HepG2 (cell line): ENCODE measurements around the gene OPRL1. TPM values are rescaled to one million over a fixed set of nuclear protein-coding genes. Genes with fewer than 3 reads are reported as not detected.

ENCODE experiments used
- EP300 ChIP-seq, 3 experiments: sonication (generic) in 1 of 3; formaldehyde crosslinking in 1 of 3; IDR thresholded peaks; 2 replicates each; pipeline versions ENCODE4 v1.5.1 to v1.6.1; 2011 to 2020; ENCODE audit warnings: low read depth in 2 of 3, low read length in 2 of 3, borderline replicate concordance in 1 of 3, improper control_type of control experiment in 1 of 3, mild to moderate bottlenecking in 1 of 3, missing genetic modification reagents in 1 of 3, moderate library complexity in 1 of 3
- LCORL ChIP-seq, 2 experiments: fragments of 450-650 bp in 1 of 2; sonication (generic) in 1 of 2; formaldehyde crosslinking in 1 of 2; IDR thresholded peaks; 2 replicates each; pipeline versions ENCODE4 v1.5.0 to v1.6.1; 2017 to 2020; ENCODE audit warnings: antibody characterized with exemption in 1 of 2, missing genetic modification reagents in 1 of 2
- NCOA1 ChIP-seq: sonication (generic); formaldehyde crosslinking; IDR thresholded peaks from 2 replicates; pipeline ENCODE4 v1.9.0; 2021; ENCODE audit warnings: missing genetic modification reagents
- NFAT5 ChIP-seq: sonication (generic); formaldehyde crosslinking; IDR thresholded peaks from 2 replicates; pipeline ENCODE4 v1.4.0; 2020; ENCODE audit warnings: missing genetic modification reagents
- NR0B2 ChIP-seq: sonication (generic); formaldehyde crosslinking; IDR thresholded peaks from 2 replicates; pipeline ENCODE4 v1.4.0; 2020; ENCODE audit warnings: mild to moderate bottlenecking, missing genetic modification reagents
- RARA ChIP-seq: IDR thresholded peaks from 2 replicates; pipeline ENCODE4 v1.6.1; 2016; ENCODE audit warnings: missing genetic modification reagents, missing compliant biosample characterization
- SP4 ChIP-seq: sonication (generic); formaldehyde crosslinking; IDR thresholded peaks from 2 replicates; pipeline ENCODE4 v1.8.1; 2023; ENCODE audit warnings: mild to moderate bottlenecking, missing genetic modification reagents
- TBX2 ChIP-seq: sonication (generic); formaldehyde crosslinking; IDR thresholded peaks from 2 replicates; pipeline ENCODE4 v1.5.0; 2020; ENCODE audit warnings: missing genetic modification reagents, mild to moderate bottlenecking, borderline replicate concordance
- ZNF230 ChIP-seq: sonication (generic); formaldehyde crosslinking; IDR thresholded peaks from 2 replicates; pipeline ENCODE4 v1.4.0; 2020; ENCODE audit warnings: mild to moderate bottlenecking, missing genetic modification reagents
- ZNF326 ChIP-seq: sonication (generic); formaldehyde crosslinking; IDR thresholded peaks from 2 replicates; pipeline ENCODE4 v1.4.0; 2020; ENCODE audit warnings: missing genetic modification reagents, borderline replicate concordance
- ZNF451 ChIP-seq: sonication (generic); formaldehyde crosslinking; IDR thresholded peaks from 2 replicates; pipeline ENCODE4 v1.5.0; 2020; ENCODE audit warnings: mild to moderate bottlenecking, missing genetic modification reagents
- ZNF496 ChIP-seq: sonication (generic); formaldehyde crosslinking; IDR thresholded peaks from 2 replicates; pipeline ENCODE4 v1.8.1; 2023; ENCODE audit warnings: mild to moderate bottlenecking, moderate library complexity, missing genetic modification reagents; ENCODE audit not compliant: insufficient replicate concordance
- ZNF605 ChIP-seq: sonication (generic); formaldehyde crosslinking; IDR thresholded peaks from 2 replicates; pipeline ENCODE4 v1.8.0; 2022; ENCODE audit warnings: mild to moderate bottlenecking, missing genetic modification reagents
- ZNF704 ChIP-seq: sonication (generic); formaldehyde crosslinking; IDR thresholded peaks from 2 replicates; pipeline ENCODE4 v1.8.1; 2023; ENCODE audit warnings: mild to moderate bottlenecking, inconsistent platforms, moderate library complexity, missing genetic modification reagents, borderline replicate concordance
- ZNF768 ChIP-seq: sonication (generic); formaldehyde crosslinking; IDR thresholded peaks from 2 replicates; pipeline ENCODE4 v1.4.0; 2020; ENCODE audit warnings: missing genetic modification reagents
- ZNF792 ChIP-seq: IDR thresholded peaks from 2 replicates; pipeline ENCODE4 v1.6.1; 2016
- polyA plus RNA-seq, 8 experiments: library from polyadenylated mRNA; depleted of rRNA in 3 of 8; stranded (reverse) in 7 of 8; unstranded in 1 of 8; fragments of >200 nt; fragmentation: Illumina TruSeq in 4 of 8; extraction: Trizol in 4 of 8; gene quantifications; 2 replicates each; pipeline versions ENCODE4 v1.2.1 to v1.2.3, GENCODE V29; 2011 to 2016; ENCODE audit warnings: low read depth in 4 of 8, missing spikeins in 1 of 8, mixed read lengths in 1 of 8; ENCODE audit not compliant: insufficient read depth in 1 of 8
- total RNA-seq, 5 experiments: library from RNA; depleted of rRNA; stranded (reverse); fragments of >200 nt; fragmentation: Illumina TruSeq; extraction: Trizol; gene quantifications; 2 replicates each; pipeline ENCODE4 v1.2.3, GENCODE V29; 2016; ENCODE audit warnings: low read depth in 1 of 5
- TF ChIP-seq, protein P1 (sequence below): sonication (generic); formaldehyde crosslinking; IDR thresholded peaks from 2 replicates; pipeline ENCODE4 v1.5.1; 2020; ENCODE audit warnings: mild to moderate bottlenecking, missing genetic modification reagents, moderate library complexity

OPRL1 gene
- total and polyA plus RNA-seq, 2 of the 13 experiments (the other 11 are each of a cell fraction or from before 2014, with no cell fraction given): 0.35 to 0.71 TPM

DNA sequence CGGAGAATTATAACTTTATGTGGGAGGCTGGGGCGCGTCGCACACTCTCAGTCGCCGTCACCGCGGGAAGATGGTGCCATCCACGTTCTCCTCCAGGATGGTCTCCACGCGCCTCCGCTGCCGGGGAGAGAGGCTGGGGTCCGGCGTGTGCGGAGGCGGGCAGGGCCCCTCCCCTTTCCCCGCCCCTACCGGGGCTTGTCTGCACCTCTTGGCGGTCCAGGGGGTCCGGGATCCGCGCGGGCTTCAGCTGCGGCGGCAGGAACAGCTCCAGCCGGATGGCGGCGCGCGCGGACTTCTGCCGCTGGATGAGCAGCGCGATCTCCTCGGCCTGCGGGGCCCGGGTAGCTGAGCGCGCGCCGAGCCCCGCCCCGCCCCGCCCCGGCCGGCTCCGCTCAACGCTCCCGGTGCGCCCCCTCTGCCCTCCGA is 3.5 kb downstream of the OPRL1 start (continued):
- no peak for TF ChIP-seq NFAT5 (CRISPR knock-in tag)
- TF ChIP-seq ZNF792 (CRISPR knock-in tag): no peak; the same call in 1 of the 2 replicates
- TF ChIP-seq TBX2: peak; percentile 43; the same call in 1 of the 2 replicates
- TF ChIP-seq ZNF605 (CRISPR knock-in tag): no peak
- TF ChIP-seq NR0B2: peak; percentile 73; the same call in 1 of the 2 replicates
- no peak for TF ChIP-seq ZNF704 (CRISPR knock-in tag)
- TF ChIP-seq RARA (CRISPR knock-in tag): no peak
- no peak for TF ChIP-seq ZNF230
- no peak for TF ChIP-seq ZNF496 (CRISPR knock-in tag)
- no peak for TF ChIP-seq NCOA1 (CRISPR knock-in tag)
- TF ChIP-seq ZNF451 (CRISPR knock-in tag): no peak
- peak; percentile 42; the same call in 1 of the 2 replicates for TF ChIP-seq SP4 (CRISPR knock-in tag)
- no peak for TF ChIP-seq ZNF768
- TF ChIP-seq ZNF326 (CRISPR knock-in tag): no peak
- no peak for TF ChIP-seq LCORL (IDR thresholded peaks at IDR 0.05)
- peak; percentile 89; the same call in 1 of the 2 replicates for TF ChIP-seq LCORL (CRISPR knock-in tag; IDR thresholded peaks at IDR 0.05)
- TF ChIP-seq, protein P1, sequence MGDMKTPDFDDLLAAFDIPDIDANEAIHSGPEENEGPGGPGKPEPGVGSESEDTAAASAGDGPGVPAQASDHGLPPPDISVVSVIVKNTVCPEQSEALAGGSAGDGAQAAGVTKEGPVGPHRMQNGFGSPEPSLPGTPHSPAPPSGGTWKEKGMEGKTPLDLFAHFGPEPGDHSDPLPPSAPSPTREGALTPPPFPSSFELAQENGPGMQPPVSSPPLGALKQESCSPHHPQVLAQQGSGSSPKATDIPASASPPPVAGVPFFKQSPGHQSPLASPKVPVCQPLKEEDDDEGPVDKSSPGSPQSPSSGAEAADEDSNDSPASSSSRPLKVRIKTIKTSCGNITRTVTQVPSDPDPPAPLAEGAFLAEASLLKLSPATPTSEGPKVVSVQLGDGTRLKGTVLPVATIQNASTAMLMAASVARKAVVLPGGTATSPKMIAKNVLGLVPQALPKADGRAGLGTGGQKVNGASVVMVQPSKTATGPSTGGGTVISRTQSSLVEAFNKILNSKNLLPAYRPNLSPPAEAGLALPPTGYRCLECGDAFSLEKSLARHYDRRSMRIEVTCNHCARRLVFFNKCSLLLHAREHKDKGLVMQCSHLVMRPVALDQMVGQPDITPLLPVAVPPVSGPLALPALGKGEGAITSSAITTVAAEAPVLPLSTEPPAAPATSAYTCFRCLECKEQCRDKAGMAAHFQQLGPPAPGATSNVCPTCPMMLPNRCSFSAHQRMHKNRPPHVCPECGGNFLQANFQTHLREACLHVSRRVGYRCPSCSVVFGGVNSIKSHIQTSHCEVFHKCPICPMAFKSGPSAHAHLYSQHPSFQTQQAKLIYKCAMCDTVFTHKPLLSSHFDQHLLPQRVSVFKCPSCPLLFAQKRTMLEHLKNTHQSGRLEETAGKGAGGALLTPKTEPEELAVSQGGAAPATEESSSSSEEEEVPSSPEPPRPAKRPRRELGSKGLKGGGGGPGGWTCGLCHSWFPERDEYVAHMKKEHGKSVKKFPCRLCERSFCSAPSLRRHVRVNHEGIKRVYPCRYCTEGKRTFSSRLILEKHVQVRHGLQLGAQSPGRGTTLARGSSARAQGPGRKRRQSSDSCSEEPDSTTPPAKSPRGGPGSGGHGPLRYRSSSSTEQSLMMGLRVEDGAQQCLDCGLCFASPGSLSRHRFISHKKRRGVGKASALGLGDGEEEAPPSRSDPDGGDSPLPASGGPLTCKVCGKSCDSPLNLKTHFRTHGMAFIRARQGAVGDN (CRISPR knock-in tag): no peak
- 0 out of 4 replicates have a peak, but pooled peaks of 1 of the 2 experiments have one; percentile 20 for TF ChIP-seq EP300 (IDR thresholded peaks at IDR 0.05; ENCODE audit: low read depth in 2 of 2, low read length in 2 of 2)
- TF ChIP-seq EP300 (CRISPR knock-in tag; IDR thresholded peaks at IDR 0.05; ENCODE audit: borderline replicate concordance): 0 out of 2 replicates have a peak, but pooled peaks have one; percentile 33
